HG02938 (cell line): ENCODE data around the gene TP73.

ENCODE experiments used
- ATAC-seq: cut with Tn5 transposase; IDR thresholded peaks from one replicate; pipeline ENCODE4 v1.9.1; 2021; ENCODE audit warnings: mild to moderate bottlenecking, moderate library complexity; ENCODE audit not compliant: unreplicated experiment

The TP73 gene

DNA sequence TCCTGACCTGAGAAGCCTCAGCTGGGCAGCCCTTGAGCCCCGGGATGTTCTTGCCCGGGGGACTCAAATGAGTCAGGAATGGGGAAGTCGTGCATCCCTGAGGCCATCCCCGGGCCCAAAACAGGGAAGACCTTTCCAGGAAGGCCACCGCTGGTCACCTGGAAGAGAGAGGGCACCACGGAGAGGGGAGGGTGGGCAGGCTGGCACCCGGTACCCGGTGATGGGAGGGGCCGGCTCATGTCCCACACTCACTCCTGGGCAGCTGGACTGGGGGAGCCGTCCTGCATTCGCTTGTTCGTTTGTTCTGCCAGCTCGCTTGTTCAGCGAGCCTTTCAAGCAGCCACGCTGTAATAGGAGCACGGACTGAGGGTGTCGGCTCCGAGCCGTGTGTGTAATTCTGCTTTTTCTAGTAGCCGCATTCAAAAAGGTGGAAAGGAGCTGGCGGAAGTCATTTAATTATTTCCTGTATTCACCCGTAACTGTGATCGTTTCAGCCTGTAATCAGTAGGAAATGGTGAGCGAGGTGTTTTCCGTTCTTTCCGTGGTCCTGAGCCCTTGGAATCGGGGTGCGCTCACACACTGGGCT is 51.6 kb downstream of the TP73 start:
- no peak for ATAC-seq

GRCh38 chr1:3705341-3705950 is 53.1 kb downstream of the TP73 start:
- ATAC-seq: no peak

DNA sequence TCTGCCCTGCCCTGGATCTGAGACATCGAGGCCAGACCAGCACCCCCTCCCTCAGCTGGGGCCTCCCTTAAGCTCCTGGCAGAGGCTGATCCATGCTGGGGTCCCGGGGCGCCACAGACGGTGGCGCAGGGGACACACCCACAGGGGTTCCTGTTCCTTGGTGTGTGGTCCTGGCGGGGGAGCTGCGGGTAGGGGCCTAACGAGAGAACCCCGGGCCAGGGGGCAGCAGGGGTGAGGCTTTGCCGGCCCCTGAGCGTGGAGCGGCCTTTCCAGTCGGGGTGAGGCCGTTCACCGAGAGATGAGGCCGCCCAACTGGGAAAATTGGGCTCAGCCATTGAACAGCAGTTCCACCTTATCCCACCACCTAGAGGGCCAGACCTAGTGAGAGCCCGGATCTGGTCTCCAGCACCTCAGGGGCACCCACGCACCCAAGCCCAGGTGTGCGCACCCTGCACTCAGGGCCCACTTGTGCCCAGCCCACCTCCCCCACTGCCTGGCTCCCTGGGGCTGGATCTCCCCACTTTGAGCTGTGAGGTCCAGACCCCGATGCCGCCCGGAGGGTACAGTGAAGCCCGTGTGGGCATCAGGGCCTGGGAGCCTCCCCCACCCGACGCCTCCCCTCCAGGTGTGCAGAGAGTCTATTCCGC is 54.5 kb downstream of the TP73 start:
- ATAC-seq: no peak

- ATAC-seq: no peak
Measured at GRCh38 chr1:3707298-3707938, 55.1 kb downstream of the TP73 start.

DNA sequence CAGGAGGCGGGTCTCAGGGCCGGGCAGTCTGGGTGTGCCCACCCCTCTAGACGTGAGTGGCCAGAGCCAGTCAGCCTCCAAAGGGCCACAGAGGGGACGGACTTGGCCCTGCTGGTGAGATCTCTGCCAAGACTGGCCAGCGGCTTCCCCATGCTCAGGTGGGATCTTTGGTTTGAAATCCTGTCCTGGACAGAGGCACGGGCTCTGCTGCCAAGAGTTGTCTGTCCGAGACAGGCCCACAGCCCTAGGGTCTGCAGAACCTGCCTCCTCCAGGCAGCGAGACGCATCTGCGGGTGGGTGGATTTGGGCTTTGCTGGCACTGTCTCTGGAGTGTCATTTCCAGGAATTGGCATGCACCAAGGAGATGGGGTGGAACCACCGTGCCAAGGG is 55.6 kb downstream of the TP73 start:
- no peak for ATAC-seq

DNA sequence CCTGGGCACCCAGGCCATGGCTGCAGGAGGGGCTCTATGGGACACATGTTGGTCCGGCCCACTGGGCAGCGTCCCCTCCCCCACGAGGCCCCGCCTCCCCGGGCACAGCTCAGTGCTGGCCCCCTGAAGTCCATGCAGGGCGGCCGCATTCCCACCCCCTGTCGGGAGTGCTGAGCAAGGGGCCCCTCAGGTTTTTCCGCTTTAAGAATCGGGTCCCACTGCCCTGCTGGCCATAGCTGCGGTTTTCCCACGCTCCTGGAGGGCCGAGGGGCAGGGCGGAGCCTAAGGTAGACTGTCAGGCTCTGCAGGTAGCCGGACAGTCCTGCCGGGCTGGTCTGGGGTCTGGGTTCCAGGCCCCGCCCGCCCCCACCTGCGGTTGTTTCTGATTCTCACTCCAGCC is 56.5 kb downstream of the TP73 start:
- no peak for ATAC-seq

DNA sequence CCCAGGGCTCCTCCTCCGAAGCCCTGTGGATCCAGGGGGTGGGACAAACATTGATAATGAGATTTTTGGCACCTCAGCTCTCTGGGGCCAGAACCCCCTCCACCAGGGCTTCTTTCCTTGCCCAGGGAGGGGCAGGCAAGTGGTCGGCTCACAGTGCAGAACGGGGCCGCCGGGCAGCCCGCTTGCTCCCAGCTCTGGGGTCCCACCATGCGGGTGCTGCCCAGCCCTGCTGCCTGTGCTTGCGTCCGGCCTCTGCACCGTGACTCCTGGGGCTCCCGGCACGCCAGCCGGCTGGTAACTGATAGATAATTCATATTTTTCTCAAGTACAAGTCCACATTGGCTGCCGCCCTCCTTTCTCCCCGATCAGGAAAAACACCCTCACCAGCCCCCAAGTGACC is 57.9 kb downstream of the TP73 start:
- no peak for ATAC-seq

DNA sequence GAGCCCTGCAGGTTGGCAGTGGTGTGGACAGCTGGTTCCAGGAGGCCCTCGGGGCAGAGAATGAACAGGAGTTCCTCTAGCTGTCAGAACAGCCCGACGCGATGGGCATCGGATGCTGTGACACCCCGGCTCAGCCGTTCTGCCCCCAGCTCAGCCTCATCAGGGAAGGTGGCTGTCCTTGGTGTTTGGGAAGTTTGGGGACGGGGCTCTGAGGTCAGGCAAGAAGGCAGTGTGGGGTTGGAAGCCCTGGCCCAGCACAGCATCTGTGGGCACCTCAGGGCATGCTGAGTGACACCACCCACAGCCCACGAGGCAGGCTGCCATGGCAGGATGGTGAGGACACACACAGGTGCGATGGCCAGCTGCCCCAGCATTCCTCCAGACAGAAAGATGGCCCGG is 59.1 kb downstream of the TP73 start:
- no peak for ATAC-seq

DNA sequence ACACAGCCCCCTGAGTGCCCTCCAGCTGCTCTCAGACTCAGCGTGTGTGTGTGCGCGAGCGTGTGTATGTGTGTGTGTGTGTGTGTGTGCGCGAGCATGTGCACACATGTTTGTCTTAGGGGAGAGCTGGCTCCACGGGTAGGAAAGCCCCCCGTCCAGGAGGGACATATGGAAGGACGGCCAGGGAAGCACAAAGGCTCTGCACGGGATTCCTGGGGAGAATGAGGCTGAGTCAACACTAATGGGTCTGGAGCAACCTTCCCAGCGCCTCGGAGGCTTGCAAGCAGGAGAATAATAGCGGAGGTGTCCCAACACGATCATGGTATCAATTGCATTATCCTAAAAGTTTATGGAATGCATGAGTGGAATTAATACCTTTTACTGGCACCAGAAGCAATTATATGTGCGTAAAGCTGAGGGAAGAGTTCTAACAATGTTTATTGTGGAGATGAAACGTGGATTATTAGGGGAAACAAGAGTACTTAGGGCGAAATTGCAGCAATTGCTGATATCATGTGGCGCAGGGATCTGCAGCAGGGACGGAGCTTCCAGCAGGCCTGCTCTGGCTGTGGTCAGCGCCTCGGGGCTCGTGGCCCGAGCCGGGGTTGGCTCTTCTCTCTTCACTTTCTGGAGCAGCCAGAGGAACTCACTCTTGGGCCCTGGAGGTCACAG is 59.6 kb downstream of the TP73 start:
- ATAC-seq: no peak

GRCh38 chr1:3712573-3713535 is 60.5 kb downstream of the TP73 start:
- no peak for ATAC-seq

DNA sequence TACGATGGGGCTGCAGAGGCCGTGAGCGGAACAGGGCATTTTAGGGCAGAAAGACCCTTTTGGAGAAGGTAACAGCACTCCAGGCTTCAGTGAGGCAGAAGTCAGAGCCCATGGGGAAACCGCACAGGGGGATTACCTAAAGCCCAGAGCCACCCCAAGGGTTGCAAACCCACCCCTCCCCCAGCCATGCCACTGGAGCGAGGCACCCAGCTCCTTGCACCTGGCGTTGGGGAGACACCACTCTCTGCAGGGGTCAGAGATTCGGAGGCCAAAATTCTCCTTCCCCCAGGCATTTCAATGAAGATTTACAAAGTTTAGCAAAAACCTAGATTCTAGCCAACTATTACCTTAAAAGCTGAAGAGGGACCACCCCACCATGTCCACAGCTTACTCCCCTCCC is 61.5 kb downstream of the TP73 start:
- no peak for ATAC-seq

- ATAC-seq: no peak
Measured at GRCh38 chr1:3714284-3714741, 62.0 kb downstream of the TP73 start.

GRCh38 chr1:3714814-3715213 is 62.5 kb downstream of the TP73 start:
- no peak for ATAC-seq

- ATAC-seq: no peak
Measured at GRCh38 chr1:3716351-3716750, 64.0 kb downstream of the TP73 start.

DNA sequence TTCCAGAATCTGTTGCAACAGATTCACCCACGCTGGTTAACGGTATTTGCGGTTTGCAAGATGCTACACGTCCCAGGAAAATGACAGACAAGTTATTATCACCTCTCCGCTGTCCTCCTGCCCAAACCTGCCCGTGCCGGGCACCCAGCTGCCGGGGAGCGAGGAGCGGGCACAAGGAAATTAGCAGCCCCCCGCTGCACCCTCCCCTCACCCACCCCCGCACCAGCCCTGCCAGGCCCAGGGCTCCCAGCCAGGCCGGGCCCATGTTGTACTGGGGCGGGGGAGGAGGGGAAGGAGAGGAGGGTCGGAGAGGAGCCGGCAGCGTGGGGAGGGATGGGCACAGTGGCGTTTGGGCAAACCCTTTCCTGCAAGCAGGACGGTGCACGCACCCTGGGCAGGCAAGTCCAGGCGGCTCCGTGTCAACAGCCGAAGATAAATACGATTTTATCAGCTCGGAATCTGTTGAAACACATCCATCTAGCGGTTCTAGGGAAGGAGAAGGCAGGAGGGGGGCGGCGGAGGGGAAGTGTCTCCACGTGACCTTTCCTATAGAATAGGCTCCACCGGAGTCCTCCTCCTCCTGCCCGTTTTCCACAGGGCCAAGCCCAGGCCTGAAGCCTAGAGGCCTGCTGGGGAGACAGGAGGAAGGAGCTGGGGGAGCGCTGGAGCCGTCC is 64.9 kb downstream of the TP73 start:
- no peak for ATAC-seq

GRCh38 chr1:3717715-3718601 is 65.6 kb downstream of the TP73 start:
- no peak for ATAC-seq

- ATAC-seq: no peak
Measured at GRCh38 chr1:3718764-3719163, 66.4 kb downstream of the TP73 start.

GRCh38 chr1:3721955-3722465 is 69.7 kb downstream of the TP73 start:
- no peak for ATAC-seq

DNA sequence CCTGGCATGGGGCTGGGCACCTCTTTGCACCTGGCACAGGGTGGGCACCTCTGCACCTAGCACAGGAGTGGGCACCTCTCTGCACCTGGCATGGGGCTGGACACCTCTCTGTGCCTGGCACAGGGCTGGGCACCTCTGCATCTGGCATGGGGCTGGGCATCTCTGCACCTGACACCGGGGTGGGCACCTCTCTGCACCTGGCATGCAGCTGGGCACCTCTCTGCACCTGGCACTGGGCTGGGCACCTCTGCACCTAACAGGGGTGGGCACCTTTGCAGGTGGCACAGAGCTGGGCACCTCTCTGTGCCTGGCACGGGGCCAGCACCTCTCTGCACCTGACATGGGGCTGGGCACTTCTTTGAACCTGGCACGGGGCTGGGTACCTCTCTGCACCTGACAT is 70.5 kb downstream of the TP73 start:
- ATAC-seq: no peak
